ENCODE results near the gene MEX3C. TPM values are rescaled to one million over a fixed set of nuclear protein-coding genes. Genes with fewer than 3 reads are reported as not detected.

Gene MEX3C
- polyA plus RNA-seq, 1 donor from 2014 or later = 58.6 TPM

DNA sequence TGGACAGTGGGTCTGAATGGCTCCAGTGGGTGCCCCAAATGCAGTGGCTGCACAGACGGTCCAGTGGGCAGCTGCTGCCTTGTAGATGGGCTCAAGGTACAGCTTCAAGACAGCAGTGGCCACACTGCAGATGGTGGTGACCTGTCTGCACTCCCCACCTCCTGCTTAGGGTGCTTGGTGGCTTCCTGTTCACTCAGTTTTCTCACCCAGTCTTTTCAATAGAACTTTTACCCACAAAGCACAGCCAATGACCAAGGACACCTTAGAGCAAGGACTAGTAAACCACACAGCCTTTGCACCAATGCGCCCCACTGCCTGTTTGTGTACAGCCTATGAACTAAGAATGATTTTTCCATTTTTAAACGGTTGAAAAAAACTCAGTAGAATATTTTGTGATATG is 34.9 kb downstream of the MEX3C start:
- Histone ChIP-seq H2AFZ (ENCODE audit: low read depth, low read length) (no peak overlapping the region), H3K4me2 (ENCODE audit: low read length) (no peak overlapping the region), H4K20me1 (ENCODE audit: insufficient read depth) (no peaks in the 10 kb centered on the region), H3K9ac (ENCODE audit: low read length) (no peak overlapping the region), H3K27ac (ENCODE audit: low read length) (no peak overlapping the region), H3K9me3 (ENCODE audit: low read length) (no peaks in the 10 kb centered on the region), H3K27me3 (ENCODE audit: insufficient read depth, low read depth, low read length) (no peaks in the 10 kb centered on the region), H3K79me2 (replicated peaks; ENCODE audit: insufficient read depth, low read length) (no peaks in the 10 kb centered on the region), H3K9me2 (ENCODE audit: insufficient read depth, low read length) (no peaks in the 10 kb centered on the region), H3K4me3 (ENCODE audit: low read length) (no peak overlapping the region), H3F3A (ENCODE audit: insufficient read depth, low read length, poor library complexity, severe bottlenecking) (no peaks in the 10 kb centered on the region), H3K36me3 (ENCODE audit: insufficient read depth, low read length) (no peaks in the 10 kb centered on the region)
- TF ChIP-seq, protein P1, sequence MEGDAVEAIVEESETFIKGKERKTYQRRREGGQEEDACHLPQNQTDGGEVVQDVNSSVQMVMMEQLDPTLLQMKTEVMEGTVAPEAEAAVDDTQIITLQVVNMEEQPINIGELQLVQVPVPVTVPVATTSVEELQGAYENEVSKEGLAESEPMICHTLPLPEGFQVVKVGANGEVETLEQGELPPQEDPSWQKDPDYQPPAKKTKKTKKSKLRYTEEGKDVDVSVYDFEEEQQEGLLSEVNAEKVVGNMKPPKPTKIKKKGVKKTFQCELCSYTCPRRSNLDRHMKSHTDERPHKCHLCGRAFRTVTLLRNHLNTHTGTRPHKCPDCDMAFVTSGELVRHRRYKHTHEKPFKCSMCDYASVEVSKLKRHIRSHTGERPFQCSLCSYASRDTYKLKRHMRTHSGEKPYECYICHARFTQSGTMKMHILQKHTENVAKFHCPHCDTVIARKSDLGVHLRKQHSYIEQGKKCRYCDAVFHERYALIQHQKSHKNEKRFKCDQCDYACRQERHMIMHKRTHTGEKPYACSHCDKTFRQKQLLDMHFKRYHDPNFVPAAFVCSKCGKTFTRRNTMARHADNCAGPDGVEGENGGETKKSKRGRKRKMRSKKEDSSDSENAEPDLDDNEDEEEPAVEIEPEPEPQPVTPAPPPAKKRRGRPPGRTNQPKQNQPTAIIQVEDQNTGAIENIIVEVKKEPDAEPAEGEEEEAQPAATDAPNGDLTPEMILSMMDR (IDR thresholded peaks at IDR 0.05; ENCODE audit: poor library complexity, severe bottlenecking) = no peak
- TF ChIP-seq EP300 (conservative IDR thresholded peaks at IDR 0.05; ENCODE audit: poor library complexity, severe bottlenecking) (no peak), RAD21 (conservative IDR thresholded peaks at IDR 0.05) (no peak), MXI1 (conservative IDR thresholded peaks at IDR 0.05; ENCODE audit: poor library complexity, severe bottlenecking) (no peak), POLR2AphosphoS5 (IDR thresholded peaks at IDR 0.05) (no peak), TAF1 (IDR thresholded peaks at IDR 0.05; ENCODE audit: low read depth) (no peak), SMC3 (conservative IDR thresholded peaks at IDR 0.05; ENCODE audit: poor library complexity) (no peak)
- TF ChIP-seq, protein P2, sequence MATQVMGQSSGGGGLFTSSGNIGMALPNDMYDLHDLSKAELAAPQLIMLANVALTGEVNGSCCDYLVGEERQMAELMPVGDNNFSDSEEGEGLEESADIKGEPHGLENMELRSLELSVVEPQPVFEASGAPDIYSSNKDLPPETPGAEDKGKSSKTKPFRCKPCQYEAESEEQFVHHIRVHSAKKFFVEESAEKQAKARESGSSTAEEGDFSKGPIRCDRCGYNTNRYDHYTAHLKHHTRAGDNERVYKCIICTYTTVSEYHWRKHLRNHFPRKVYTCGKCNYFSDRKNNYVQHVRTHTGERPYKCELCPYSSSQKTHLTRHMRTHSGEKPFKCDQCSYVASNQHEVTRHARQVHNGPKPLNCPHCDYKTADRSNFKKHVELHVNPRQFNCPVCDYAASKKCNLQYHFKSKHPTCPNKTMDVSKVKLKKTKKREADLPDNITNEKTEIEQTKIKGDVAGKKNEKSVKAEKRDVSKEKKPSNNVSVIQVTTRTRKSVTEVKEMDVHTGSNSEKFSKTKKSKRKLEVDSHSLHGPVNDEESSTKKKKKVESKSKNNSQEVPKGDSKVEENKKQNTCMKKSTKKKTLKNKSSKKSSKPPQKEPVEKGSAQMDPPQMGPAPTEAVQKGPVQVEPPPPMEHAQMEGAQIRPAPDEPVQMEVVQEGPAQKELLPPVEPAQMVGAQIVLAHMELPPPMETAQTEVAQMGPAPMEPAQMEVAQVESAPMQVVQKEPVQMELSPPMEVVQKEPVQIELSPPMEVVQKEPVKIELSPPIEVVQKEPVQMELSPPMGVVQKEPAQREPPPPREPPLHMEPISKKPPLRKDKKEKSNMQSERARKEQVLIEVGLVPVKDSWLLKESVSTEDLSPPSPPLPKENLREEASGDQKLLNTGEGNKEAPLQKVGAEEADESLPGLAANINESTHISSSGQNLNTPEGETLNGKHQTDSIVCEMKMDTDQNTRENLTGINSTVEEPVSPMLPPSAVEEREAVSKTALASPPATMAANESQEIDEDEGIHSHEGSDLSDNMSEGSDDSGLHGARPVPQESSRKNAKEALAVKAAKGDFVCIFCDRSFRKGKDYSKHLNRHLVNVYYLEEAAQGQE (IDR thresholded peaks at IDR 0.05; ENCODE audit: borderline replicate concordance) = no peak

DNA sequence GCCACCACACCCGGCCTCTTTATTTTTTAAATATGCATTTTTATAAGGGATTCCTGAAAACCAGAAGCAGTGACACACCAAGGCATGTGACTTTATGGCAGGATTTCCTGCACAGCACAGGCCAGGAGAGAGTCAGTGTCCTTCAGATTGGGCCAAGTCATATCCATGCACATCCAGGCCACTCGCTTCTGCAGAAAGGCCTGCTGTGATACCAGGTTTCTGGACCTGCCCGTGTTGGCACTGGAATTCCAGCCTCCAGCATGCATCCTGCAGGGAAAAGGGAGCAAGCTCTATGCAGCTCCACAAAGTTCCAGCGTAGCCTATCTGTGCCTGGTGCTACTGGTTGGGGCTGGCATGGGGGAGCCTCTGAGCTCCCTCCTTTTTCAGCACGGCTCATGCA is 36.8 kb downstream of the MEX3C start:
- H3K27me3 ChIP-seq (ENCODE audit: insufficient read depth, low read depth, low read length) = no peaks in the 10 kb centered on the region
- no peaks in the 10 kb centered on the region for H3K79me2 ChIP-seq (replicated peaks; ENCODE audit: insufficient read depth, low read length)
- no peaks in the 10 kb centered on the region for H3K9me3 ChIP-seq (ENCODE audit: low read length)
- H3K36me3 ChIP-seq (ENCODE audit: insufficient read depth, low read length) = no peaks in the 10 kb centered on the region
- no peak overlapping the region for H2AFZ ChIP-seq (ENCODE audit: low read depth, low read length)
- H3F3A ChIP-seq (ENCODE audit: insufficient read depth, low read length, poor library complexity, severe bottlenecking) = no peaks in the 10 kb centered on the region
- no peak overlapping the region for H3K27ac ChIP-seq (ENCODE audit: low read length)
- TF ChIP-seq MXI1 (conservative IDR thresholded peaks at IDR 0.05; ENCODE audit: poor library complexity, severe bottlenecking) (no peak), RAD21 (conservative IDR thresholded peaks at IDR 0.05) (no peak), POLR2AphosphoS5 (IDR thresholded peaks at IDR 0.05) (no peak), EZH2 (IDR thresholded peaks at IDR 0.05; ENCODE audit: borderline replicate concordance, insufficient read depth, low read length, poor library complexity, severe bottlenecking) (no peak), TAF1 (IDR thresholded peaks at IDR 0.05; ENCODE audit: low read depth) (no peak), SMC3 (conservative IDR thresholded peaks at IDR 0.05; ENCODE audit: poor library complexity) (no peak), EP300 (conservative IDR thresholded peaks at IDR 0.05; ENCODE audit: poor library complexity, severe bottlenecking) (no peak)
- TF ChIP-seq, protein P2 (IDR thresholded peaks at IDR 0.05; ENCODE audit: borderline replicate concordance) = no peak
- TF ChIP-seq, protein P1 (IDR thresholded peaks at IDR 0.05; ENCODE audit: poor library complexity, severe bottlenecking) = no peak
- H4K20me1 ChIP-seq (ENCODE audit: insufficient read depth) = no peaks in the 10 kb centered on the region
- H3K4me3 ChIP-seq (ENCODE audit: low read length) = no peak overlapping the region
- H3K9ac ChIP-seq (ENCODE audit: low read length) = no peak overlapping the region
- H3K9me2 ChIP-seq (ENCODE audit: insufficient read depth, low read length) = no peaks in the 10 kb centered on the region
- no peak overlapping the region for H3K4me2 ChIP-seq (ENCODE audit: low read length)

Data from neural cell (in vitro differentiated cells).